ENCODE results near the gene KCTD20. TPM values are rescaled to one million over a fixed set of nuclear protein-coding genes. Genes with fewer than 3 reads are reported as not detected.

Gene KCTD20
- total RNA-seq, 1 donor from 2014 or later: 64.2 TPM

Small RNA genes within 50 kb of the gene (small RNA-seq; reads per million reads assigned to genes)
- not detected for gene RN7SL502P

Other genes with a start within 250 kb of the KCTD20 start
- gene BRPF3, start 246.3 kb upstream of the KCTD20 start, total RNA-seq: 12.5 TPM
- not detected for gene PNPLA1, start 172.9 kb upstream of the KCTD20 start, total RNA-seq
- not detected for gene BNIP5, start 106.1 kb upstream of the KCTD20 start, total RNA-seq
- not detected for gene ETV7, start 55.3 kb upstream of the KCTD20 start, total RNA-seq
- gene PXT1, start 146 bp upstream of the KCTD20 start, total RNA-seq: not detected
- 16.2 TPM for gene STK38, start 104.5 kb downstream of the KCTD20 start, total RNA-seq
- 144 TPM for gene SRSF3, start 151.4 kb downstream of the KCTD20 start, total RNA-seq
- gene CDKN1A, start 235.7 kb downstream of the KCTD20 start, total RNA-seq: 62.1 TPM